ENCODE measurements around the gene BMI1.

Gene BMI1

GRCh38 chr10:22365644-22366434 lies 44.9 kb downstream of the BMI1 start:
- H3K4me1 ChIP-seq (ENCODE audit: insufficient read depth, low read length) = peaks cover 13% of the 10 kb centered on the region
- no peak overlapping the region for H3K4me3 ChIP-seq (ENCODE audit: low read depth in 1 of 2, low read length in 2 of 2)
- no peaks in the 10 kb centered on the region for H4K20me1 ChIP-seq (ENCODE audit: insufficient read depth, low read length)
- H3K36me3 ChIP-seq (ENCODE audit: insufficient read depth, low read length) = no peaks in the 10 kb centered on the region
- TF ChIP-seq CTCF (IDR thresholded peaks at IDR 0.05; ENCODE audit: borderline replicate concordance, extremely low read depth, low read length, poor library complexity, severe bottlenecking) = no peak
- no peak for TF ChIP-seq EZH2 (IDR thresholded peaks at IDR 0.05; ENCODE audit: borderline replicate concordance, low read depth, low read length, severe bottlenecking)
- DNase-seq = no peak
- H3K9ac ChIP-seq (ENCODE audit: low read depth, low read length) = no peak overlapping the region
- H2AFZ ChIP-seq (ENCODE audit: low read depth, low read length) = no peak overlapping the region
- H3K27ac ChIP-seq (ENCODE audit: low read length) = no peak overlapping the region
- H3K79me2 ChIP-seq (ENCODE audit: insufficient read depth, low read length) = no peaks in the 10 kb centered on the region
- no peaks in the 10 kb centered on the region for H3K9me3 ChIP-seq (ENCODE audit: insufficient read depth, low read length, severe bottlenecking)
- no peak for ATAC-seq (ENCODE audit: insufficient read depth, low read depth)
- no peak overlapping the region for H3K4me2 ChIP-seq (ENCODE audit: insufficient read depth, low read length)
- no peaks in the 10 kb centered on the region for H3K27me3 ChIP-seq (ENCODE audit: insufficient read depth, low read length, poor library complexity)

GRCh38 chr10:22366435-22366703 lies 45.5 kb downstream of the BMI1 start:
- Histone ChIP-seq H4K20me1 (ENCODE audit: insufficient read depth, low read length) (no peaks in the 10 kb centered on the region), H3K4me2 (ENCODE audit: insufficient read depth, low read length) (no peak overlapping the region), H3K9ac (ENCODE audit: low read depth, low read length) (no peak overlapping the region), H3K27ac (ENCODE audit: low read length) (no peak overlapping the region), H3K79me2 (ENCODE audit: insufficient read depth, low read length) (no peaks in the 10 kb centered on the region), H3K9me3 (ENCODE audit: insufficient read depth, low read length, severe bottlenecking) (no peaks in the 10 kb centered on the region), H3K36me3 (ENCODE audit: insufficient read depth, low read length) (no peaks in the 10 kb centered on the region), H3K27me3 (ENCODE audit: insufficient read depth, low read length, poor library complexity) (no peaks in the 10 kb centered on the region), H3K4me3 (ENCODE audit: low read depth in 1 of 2, low read length in 2 of 2) (no peak overlapping the region), H2AFZ (ENCODE audit: low read depth, low read length) (no peak overlapping the region), H3K4me1 (ENCODE audit: insufficient read depth, low read length) (peaks cover 15% of the 10 kb centered on the region)
- ATAC-seq (ENCODE audit: insufficient read depth, low read depth) = no peak
- TF ChIP-seq CTCF (IDR thresholded peaks at IDR 0.05; ENCODE audit: borderline replicate concordance, extremely low read depth, low read length, poor library complexity, severe bottlenecking) (no peak), EZH2 (IDR thresholded peaks at IDR 0.05; ENCODE audit: borderline replicate concordance, low read depth, low read length, severe bottlenecking) (no peak)
- no peak for DNase-seq

GRCh38 chr10:22366771-22367170 lies 45.9 kb downstream of the BMI1 start:
- no peak overlapping the region for H3K9ac ChIP-seq (ENCODE audit: low read depth, low read length)
- no peak for ATAC-seq (ENCODE audit: insufficient read depth, low read depth)
- no peaks in the 10 kb centered on the region for H4K20me1 ChIP-seq (ENCODE audit: insufficient read depth, low read length)
- no peaks in the 10 kb centered on the region for H3K79me2 ChIP-seq (ENCODE audit: insufficient read depth, low read length)
- H3K9me3 ChIP-seq (ENCODE audit: insufficient read depth, low read length, severe bottlenecking) = no peaks in the 10 kb centered on the region
- no peak overlapping the region for H3K4me3 ChIP-seq (ENCODE audit: low read depth in 1 of 2, low read length in 2 of 2)
- no peak overlapping the region for H3K27ac ChIP-seq (ENCODE audit: low read length)
- TF ChIP-seq EZH2 (IDR thresholded peaks at IDR 0.05; ENCODE audit: borderline replicate concordance, low read depth, low read length, severe bottlenecking) (no peak), CTCF (IDR thresholded peaks at IDR 0.05; ENCODE audit: borderline replicate concordance, extremely low read depth, low read length, poor library complexity, severe bottlenecking) (no peak)
- H2AFZ ChIP-seq (ENCODE audit: low read depth, low read length) = no peak overlapping the region
- no peaks in the 10 kb centered on the region for H3K27me3 ChIP-seq (ENCODE audit: insufficient read depth, low read length, poor library complexity)
- DNase-seq = no peak
- no peak overlapping the region for H3K4me2 ChIP-seq (ENCODE audit: insufficient read depth, low read length)
- peaks cover 15% of the 10 kb centered on the region for H3K4me1 ChIP-seq (ENCODE audit: insufficient read depth, low read length)
- H3K36me3 ChIP-seq (ENCODE audit: insufficient read depth, low read length) = no peaks in the 10 kb centered on the region

Measured in DND-41 (cell line).